Stimulated activated CD8-positive, alpha-beta memory T cell treated with anti-CD3 and anti-CD28 coated beads, Interleukin-15, amount 100 ng/mL, for 1 hour (primary cell): ENCODE data around the gene PREX1.
A peak's percentile ranks its signal among the peaks of the same experiment; 100 is the strongest.

Source experiments
- DNase-seq: peaks from one replicate; pipeline ENCODE4 v3.0.0-alpha.2; 2020; ENCODE audit warnings: low read depth

PREX1 gene

GRCh38 chr20:48621376-48622078 is 206.3 kb downstream of the PREX1 start:
- DNase-seq = no peak

- peak; percentile 32 for DNase-seq
Observed at GRCh38 chr20:48620507-48621375, 207.1 kb downstream of the PREX1 start.

GRCh38 chr20:48620154-48620506 is 207.7 kb downstream of the PREX1 start:
- no peak for DNase-seq

GRCh38 chr20:48619126-48620101 is 208.4 kb downstream of the PREX1 start:
- DNase-seq = no peak

- no peak for DNase-seq
Observed at GRCh38 chr20:48618631-48619030, 209.2 kb downstream of the PREX1 start.

- no peak for DNase-seq
Observed at GRCh38 chr20:48618052-48618451, 209.7 kb downstream of the PREX1 start.

- DNase-seq = no peak
Observed at GRCh38 chr20:48617481-48617880, 210.3 kb downstream of the PREX1 start.

- DNase-seq = no peak
Observed at GRCh38 chr20:48616481-48616880, 211.3 kb downstream of the PREX1 start.

- DNase-seq = no peak
Observed at GRCh38 chr20:48615871-48616270, 211.9 kb downstream of the PREX1 start.

GRCh38 chr20:48614593-48615274 is 213.1 kb downstream of the PREX1 start:
- no peak for DNase-seq

- no peak for DNase-seq
Observed at GRCh38 chr20:48613926-48614325, 213.9 kb downstream of the PREX1 start.

GRCh38 chr20:48612335-48612734 is 215.5 kb downstream of the PREX1 start:
- no peak for DNase-seq

- no peak for DNase-seq
Observed at GRCh38 chr20:48610996-48611395, 216.8 kb downstream of the PREX1 start.

GRCh38 chr20:48609491-48609978 is 218.3 kb downstream of the PREX1 start:
- no peak for DNase-seq

- no peak for DNase-seq
Observed at GRCh38 chr20:48608756-48609155, 219.0 kb downstream of the PREX1 start.

GRCh38 chr20:48607544-48607865 is 220.3 kb downstream of the PREX1 start:
- DNase-seq = no peak

- no peak for DNase-seq
Observed at GRCh38 chr20:48606841-48607543, 220.8 kb downstream of the PREX1 start.

GRCh38 chr20:48606172-48606840 is 221.5 kb downstream of the PREX1 start:
- no peak for DNase-seq

- DNase-seq = no peak
Observed at GRCh38 chr20:48605364-48606171, 222.2 kb downstream of the PREX1 start.

GRCh38 chr20:48604936-48605335 is 222.9 kb downstream of the PREX1 start:
- no peak for DNase-seq
